Middle frontal gyrus (tissue), 1 donor: Measurements from ENCODE around the gene SAT2.

Experiments used
- DNase-seq: peaks from one replicate; pipeline ENCODE4 v3.0.0-alpha.2; 2015; ENCODE audit warnings: low spot score; ENCODE audit errors: extremely low spot score

The SAT2 gene

GRCh38 chr17:7592422-7593021, 35.1 kb downstream of the SAT2 start:
- no peak for DNase-seq

- DNase-seq: no peak
Measured at GRCh38 chr17:7591596-7591995, 36.0 kb downstream of the SAT2 start.

- no peak for DNase-seq
Measured at GRCh38 chr17:7590743-7591142, 36.9 kb downstream of the SAT2 start.

GRCh38 chr17:7589891-7590691, 37.5 kb downstream of the SAT2 start, which contains the start of gene SOX15:
TSS of gene SOX15 (minus strand) at chr17:7590094. CDS start at chr17:7589676, 418 bp downstream.
- DNase-seq: no peak

- peak; percentile 80 for DNase-seq
Measured at GRCh38 chr17:7589204-7589868, 38.3 kb downstream of the SAT2 start.

- no peak for DNase-seq
Measured at GRCh38 chr17:7588553-7589203, 38.9 kb downstream of the SAT2 start.

- DNase-seq: no peak
Measured at GRCh38 chr17:7587420-7588151, 40.0 kb downstream of the SAT2 start.

- no peak for DNase-seq
Measured at GRCh38 chr17:7586673-7587419, 40.8 kb downstream of the SAT2 start.

- peak; percentile 90 for DNase-seq
Measured at GRCh38 chr17:7583253-7584109, 44.1 kb downstream of the SAT2 start, which contains the start of gene MPDU1. TSS of gene MPDU1 (plus strand) at chr17:7583852. CDS start at chr17:7583863, 11 bp downstream.

- no peak for DNase-seq
Measured at GRCh38 chr17:7582396-7583252, 45.0 kb downstream of the SAT2 start.

GRCh38 chr17:7580604-7581575, 46.7 kb downstream of the SAT2 start:
- no peak for DNase-seq

GRCh38 chr17:7579834-7580603, 47.6 kb downstream of the SAT2 start:
- no peak for DNase-seq

GRCh38 chr17:7579001-7579833, 48.4 kb downstream of the SAT2 start, which contains the start of gene CD68:
TSS of gene CD68 (plus strand) at chr17:7579638. CDS start at chr17:7579678, 40 bp downstream.
- no peak for DNase-seq

GRCh38 chr17:7577327-7578199, 50.1 kb downstream of the SAT2 start:
- no peak for DNase-seq
